HG02588 (cell line): ENCODE data around the gene PRRG2.

ENCODE experiments used
- ATAC-seq: cut with Tn5 transposase; IDR thresholded peaks from one replicate; pipeline ENCODE4 v1.9.1; 2021; ENCODE audit warnings: mild to moderate bottlenecking, moderate library complexity; ENCODE audit not compliant: unreplicated experiment

The PRRG2 gene

DNA sequence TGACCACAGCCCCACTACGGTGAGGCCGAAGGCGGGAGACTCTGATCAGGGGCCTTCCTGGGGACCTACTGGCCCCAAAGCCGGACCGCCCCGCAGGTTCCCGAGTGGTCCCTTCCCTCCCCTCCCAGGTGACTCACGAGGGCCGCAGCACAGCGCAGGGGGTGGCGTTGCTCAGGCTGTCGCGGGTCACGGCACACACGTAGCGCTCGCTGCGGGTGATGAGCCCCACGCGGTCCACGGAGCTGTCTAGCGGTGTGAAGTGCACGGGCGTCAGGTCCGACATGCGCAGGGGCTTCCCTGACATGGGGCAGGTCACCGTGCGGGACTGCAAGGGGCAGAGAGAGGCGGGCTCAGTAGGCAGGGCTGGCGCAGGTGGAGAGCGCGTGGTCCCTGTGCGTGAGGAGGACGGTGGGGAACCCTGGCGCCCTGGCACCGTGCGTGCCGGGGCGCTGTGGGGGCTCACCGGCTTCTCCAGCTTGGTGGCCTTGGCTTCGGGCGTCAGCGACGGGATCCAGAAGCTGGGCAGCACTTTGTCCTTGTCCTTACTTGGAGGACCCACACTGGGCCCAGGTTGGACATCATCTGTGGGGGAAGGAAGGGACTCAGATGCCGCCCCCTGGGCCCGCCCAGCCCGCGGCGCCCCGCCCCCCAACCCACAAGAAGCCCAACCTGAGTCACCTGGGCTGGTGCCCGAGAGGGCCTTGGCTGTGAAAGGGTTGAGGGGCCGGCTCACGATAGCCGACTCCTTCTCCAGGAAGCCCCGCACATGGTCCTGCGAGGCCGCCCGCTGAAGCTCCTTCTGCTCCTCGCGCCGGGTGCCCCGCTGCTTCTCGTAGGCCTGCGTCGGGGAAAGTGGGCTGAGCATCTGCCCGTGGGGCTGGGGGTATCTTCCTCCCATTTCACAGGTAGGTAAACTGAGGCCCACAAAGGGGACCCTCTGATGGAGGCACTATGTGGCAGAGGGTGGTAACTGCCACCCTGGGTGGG, 24.4 kb upstream of the PRRG2 start:
- no peak for ATAC-seq

DNA sequence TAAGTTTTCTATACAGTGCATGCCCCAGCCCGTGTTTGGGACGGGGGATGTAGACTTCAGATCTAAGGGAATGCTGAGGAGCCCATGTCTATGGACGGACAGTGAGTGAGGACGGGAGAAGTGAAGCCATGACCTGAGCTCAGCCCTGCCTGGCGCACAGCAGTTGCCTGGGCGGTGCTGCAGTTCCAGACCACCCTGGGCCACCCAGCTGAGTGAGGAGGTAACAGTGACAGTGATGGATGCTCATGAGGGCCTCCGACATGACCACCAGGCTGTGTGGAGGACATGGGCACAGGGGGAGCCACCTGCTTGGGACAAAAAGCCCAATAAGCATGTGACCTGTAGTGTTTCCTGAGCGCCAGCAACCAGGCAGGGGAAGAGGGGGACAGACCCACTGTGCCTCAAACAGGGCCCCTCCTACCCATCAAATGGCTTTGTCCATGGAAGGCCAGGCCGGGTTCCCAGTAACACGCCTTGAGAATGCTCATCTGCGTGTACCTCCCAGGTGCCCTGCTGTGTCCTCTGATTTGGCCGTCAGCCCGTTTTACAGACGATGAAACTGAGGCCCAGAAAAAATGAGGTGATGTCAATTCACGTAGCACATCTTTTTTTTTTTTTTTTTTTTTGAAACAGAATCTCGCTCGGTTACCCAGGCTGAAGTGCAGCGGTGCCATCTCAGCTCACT, 23.3 kb upstream of the PRRG2 start:
- no peak for ATAC-seq

DNA sequence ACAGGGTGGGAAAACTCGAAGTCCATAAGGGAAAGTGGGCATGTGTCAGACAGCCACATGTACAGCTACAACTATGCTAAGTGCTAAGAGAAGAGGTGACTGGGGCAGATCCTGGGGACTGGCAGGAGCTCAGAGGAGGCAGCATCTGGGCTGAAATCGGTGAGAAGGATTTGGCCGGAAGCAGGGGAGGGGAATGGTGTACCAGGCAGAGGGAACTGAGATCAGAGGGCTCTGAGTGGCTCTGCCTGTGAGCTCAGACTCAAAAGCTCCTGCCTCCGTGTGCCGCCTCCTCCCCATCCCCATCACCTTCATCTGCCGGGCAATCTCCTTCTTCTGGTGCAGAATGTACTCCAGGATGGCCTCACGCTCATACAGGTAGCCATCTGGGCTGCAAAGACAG, 22.5 kb upstream of the PRRG2 start:
- no peak for ATAC-seq

DNA sequence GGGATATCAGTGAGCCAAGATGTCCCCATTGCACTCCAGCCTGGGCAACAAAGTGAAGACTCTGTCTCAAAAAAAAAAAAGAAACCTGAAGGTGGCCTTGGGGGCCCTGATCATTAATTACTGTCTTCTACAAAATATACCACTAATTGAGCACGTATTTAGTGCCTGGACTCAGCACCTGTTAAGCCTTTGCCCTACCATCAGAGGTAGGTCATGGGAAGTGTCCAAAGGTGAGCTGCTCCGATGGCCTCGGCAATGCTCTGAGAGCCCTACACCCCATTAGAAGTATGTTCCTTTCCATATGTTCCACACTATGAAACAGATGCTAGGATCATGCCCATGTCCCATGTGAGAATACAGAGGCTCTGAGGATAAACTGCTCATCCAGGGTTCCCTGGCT, 21.7 kb upstream of the PRRG2 start:
- ATAC-seq = no peak

DNA sequence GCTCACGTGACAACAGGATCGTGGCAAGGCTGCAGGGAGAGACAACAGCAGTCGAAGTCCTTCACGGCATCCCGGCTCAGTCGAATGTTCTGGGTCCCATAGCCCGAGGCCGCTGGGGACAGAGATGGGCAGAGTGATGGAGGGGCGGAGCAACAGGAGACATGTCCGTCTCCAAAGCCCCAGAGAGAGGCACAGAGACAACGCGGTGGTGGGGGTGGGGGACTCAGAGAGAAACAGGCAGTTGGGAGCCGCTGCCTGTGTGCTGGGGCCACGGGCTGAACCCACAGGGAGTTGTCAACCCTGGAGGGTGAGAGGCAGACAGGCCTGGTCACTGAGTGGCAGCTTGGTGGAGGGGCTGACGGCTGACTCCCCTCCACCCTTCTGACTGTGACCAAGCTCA, 21.2 kb upstream of the PRRG2 start:
- ATAC-seq = no peak

DNA sequence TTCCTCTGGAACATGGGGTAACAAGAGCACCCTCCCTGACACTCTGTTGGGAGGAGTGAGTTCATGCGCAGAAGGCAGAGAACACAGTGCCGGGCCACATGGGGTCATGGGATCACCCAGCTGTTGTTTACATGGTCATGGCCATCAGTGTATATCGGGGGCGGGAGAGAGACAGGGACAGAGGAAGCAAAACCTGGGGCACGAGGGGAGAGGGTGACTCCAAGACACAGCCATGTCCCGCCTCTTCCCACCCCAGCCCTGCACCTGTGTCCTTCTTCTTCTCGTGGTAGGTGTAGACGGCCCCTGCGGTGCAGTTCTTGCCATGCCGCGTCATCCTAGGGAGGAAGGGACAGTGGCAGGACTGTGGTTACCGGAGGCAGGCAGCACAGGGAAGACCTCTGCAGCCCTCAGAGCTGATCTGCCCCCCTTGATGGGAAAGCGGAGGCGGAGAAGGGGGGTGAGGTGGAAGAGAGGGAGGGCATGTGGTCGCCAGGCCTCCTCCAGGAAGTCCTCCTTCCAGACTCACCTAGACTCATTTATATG, 20.7 kb upstream of the PRRG2 start:
- no peak for ATAC-seq

DNA sequence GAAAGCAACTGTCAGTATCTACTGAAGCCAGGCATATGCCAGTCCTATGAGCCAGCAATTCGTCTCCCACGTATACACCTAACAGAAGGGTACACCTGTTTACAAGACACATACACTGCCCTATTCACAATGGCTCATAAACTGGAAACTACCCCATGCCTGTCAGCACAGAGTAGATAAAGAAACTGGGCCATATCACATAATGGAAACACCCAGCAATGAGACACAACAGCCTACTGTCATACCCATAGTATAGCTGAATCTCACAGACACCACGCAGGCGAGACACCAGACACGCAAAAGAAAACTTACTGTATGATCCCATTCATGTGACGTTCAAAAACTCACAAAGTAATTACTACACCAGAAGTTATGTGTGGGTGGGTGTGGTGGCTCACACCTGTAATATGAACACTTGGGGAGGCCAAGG, 16.5 kb upstream of the PRRG2 start:
- no peak for ATAC-seq

DNA sequence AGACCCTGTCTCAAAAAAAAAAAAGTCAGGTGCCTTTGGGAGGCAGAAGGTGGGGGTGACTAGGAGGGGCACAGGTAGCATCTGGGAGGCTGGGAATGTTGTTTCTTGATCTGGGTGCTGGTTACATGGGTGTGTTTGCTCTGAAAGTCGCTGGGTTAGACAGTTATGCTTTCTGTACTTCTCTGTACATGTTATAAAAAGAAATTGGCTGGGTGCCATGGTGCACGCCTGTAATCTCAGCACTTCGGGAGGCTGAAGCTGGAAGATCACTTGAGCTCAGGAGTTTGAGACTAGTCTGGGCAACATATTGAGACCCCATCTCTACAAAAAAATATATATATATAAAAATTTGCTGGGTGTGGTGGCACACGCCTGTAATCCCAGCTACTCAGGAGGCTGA, 15.9 kb upstream of the PRRG2 start:
- no peak for ATAC-seq

DNA sequence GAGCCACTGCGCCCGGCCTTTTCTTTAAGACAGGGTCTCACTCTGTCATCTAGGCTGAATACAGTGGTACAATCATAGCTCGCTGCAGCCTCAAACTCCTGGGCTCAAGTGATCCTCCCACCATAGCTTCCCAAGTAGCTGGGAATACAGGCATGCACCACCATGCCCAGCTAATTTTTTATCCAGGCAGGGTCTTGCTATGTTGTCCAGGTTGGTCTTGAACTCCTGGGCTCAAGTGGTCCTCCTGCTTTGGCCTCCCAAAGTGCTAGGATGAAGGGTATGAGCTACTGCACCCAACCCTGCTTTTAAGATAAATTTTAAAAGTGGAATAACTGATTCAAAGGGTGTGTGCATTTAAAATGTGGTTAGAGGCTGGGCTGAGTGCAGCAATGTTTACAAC, 14.8 kb upstream of the PRRG2 start:
- no peak for ATAC-seq

DNA sequence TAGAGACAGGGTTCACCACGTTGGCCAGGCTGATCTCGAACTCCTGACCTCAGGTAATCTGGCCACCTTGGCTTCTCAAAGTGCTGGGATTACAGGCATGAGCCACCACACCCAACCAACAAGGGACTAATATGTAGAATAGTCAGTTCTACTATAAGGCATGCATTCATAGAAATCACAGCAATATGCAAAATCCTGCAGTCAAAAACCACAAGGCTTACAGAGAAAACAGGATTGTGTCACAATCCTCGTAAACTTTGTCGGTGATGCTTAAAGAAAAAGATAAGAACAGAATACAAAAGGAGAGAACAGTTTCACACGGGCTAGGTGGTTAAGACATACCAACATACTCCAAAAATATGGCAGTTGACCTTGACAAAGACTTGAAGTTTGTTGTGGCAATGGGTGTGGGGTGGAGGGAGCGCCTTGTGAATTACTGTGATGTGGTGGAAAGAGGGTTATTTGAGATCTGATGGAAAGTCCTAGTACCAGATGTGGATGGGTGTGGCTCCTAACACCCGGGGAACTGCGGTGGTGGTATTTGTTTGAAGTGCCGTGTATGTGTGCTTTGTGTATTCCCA, 13.2 kb upstream of the PRRG2 start:
- ATAC-seq = no peak

DNA sequence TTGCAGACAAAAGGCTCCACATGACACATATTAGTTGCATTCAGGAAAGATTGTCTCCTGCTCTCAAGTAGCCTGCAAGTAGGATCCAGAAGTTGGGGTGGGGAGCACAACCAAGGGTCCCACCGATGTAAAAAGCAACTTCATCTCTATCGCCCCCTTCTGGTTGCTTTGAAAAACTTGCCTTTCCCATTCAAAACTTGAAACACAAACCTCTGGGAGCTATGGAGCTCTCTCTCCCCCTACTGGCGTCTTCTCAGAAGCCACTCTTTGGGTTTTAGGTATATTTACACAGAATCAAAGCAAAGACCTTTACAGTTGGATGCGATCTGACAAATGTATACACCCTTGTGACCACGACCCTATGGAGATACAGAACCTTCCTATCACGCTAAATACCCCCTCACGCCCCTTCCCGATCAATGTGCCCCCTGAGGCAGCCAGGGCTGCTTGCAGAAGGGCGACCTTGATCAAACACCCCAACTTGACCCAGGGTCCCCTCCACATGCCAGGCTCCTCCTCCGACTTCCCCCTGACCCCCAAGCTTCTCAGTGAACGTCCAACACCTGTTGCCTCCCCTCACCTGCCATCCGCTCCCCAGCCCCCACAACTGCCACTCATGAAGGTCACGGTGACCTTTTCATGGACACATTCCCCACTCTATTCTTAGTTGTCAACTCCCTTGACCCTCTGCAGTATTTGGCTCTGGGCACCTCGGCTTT, 10.8 kb upstream of the PRRG2 start:
- no peak for ATAC-seq

DNA sequence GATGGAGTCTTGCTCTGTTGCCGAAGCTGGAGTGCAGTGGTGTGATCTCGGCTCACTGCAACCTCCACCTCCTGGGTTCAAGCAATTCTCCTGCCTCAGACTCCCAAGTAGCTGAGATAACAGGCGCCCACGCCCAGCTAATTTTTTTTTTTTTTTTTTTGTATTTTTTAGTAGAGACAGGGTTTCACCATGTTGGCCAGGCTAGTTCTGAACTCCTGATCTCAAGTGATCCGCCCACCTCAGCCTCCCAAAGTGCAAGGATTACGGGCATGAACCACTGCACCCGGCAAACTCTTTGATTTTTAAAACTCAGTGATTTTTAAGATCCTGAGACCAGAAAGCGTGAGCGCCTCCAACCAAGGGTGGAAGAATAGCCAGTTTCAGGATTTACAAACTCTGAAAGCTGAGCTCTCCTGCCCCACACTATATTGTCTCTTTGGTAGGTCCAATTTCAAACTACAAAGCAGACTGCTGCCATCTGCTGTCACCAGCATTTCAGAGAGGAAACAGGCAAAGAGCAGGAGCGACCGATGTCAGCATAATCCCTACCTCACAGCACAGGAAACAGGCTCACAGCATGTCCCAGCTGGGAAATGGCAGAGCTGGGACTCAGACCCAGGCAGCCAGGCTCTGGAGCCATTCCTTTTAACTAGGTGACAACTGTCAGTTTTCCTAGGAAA, 10.0 kb upstream of the PRRG2 start:
- no peak for ATAC-seq

DNA sequence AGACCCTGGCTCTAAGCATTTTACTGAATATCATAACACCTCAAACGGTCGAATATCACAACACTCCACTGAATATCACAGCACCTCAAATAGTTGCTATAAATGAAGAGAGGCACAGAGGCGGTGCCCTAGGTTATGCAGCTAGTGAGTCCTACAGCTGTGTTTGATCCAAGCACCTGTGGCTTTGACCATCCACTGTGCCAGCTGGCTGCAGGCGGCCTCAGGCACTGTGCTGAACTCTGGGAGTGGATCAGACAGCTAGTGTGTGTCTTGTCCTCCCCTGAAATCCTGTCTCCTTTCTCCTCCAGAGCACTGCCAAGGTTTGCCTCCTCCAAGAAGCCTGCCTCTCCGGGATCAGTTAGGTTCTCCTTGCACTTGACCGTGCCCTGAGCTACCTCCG, 8.1 kb upstream of the PRRG2 start:
- ATAC-seq = no peak

DNA sequence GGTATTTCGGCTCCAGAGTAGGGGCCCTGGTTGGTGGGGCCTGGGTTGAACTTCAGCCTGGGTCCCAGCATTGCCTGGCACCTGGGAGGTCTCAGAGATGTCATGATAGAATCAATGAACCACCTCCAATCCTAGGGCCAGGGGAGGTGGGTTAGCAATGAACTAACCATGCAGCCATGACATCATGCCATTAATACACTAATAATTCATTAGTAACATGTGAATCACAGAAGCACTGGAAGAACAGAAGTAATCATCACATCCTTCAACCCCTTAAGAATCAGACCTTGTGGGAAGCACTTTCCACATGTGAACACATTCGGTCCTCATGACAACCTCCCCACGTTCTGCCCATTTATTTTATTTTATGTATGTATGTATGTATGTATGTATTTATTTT, 7.7 kb upstream of the PRRG2 start:
- no peak for ATAC-seq

DNA sequence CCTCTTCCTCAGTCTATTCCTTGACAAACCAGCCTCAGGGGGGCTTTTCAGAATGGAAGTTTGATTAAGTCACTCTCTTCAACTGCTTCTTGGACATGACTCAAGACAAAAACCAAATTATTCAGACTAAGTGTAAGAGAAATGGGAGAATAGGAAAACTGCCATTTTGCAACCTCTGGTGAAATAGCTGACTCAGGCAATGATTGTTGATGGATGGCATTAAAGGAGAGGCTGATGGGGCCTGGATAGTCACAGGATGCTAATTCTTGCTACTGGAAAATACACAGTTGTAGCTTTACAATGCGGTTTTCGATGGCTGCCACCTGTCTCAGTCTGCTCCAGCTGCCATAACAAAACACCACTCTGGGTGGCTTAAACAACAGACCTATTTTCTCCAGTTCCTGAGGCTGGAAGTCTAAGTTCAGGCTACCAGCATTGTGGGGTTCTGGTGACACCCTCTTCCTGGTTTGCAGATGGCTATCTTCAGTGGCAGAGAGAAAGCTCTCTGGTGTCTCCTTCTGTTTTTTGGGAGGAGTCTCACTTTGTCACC, 6.8 kb upstream of the PRRG2 start:
- ATAC-seq = no peak

DNA sequence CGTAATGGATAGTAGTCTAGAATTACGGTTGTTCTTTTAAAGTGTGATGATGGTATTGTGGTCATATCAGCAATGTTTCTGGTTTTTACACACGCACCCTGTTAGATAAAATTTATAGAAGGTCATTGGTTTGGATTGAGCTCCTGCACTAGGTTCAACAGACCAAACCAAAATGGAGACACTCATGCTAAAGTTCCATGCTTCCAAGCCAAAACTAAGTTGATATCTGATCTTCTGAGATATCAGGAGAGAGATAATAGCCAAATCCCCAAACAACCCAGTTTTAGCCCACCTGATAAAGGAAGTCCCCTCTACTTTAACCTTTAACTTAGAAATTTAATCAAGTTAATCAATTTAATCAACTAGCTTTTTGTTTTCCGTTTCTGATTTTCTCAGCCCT, 1.9 kb upstream of the PRRG2 start:
- ATAC-seq = no peak

DNA sequence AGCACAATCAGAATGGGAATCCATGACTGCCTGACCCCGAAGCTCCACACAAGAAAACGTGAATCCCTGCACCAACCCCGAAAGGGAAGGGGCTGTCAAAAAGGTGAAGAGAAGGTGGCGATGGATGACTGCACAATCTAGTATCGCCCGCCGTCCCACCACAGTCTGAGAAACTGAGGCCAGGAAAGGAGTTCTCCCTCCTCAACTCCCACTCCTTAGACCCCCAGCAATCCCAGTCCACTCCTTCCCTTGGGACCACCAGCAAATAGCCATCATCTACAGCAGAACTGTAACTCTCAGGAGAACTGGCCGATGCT, 1.2 kb upstream of the PRRG2 start:
- ATAC-seq = no peak

DNA sequence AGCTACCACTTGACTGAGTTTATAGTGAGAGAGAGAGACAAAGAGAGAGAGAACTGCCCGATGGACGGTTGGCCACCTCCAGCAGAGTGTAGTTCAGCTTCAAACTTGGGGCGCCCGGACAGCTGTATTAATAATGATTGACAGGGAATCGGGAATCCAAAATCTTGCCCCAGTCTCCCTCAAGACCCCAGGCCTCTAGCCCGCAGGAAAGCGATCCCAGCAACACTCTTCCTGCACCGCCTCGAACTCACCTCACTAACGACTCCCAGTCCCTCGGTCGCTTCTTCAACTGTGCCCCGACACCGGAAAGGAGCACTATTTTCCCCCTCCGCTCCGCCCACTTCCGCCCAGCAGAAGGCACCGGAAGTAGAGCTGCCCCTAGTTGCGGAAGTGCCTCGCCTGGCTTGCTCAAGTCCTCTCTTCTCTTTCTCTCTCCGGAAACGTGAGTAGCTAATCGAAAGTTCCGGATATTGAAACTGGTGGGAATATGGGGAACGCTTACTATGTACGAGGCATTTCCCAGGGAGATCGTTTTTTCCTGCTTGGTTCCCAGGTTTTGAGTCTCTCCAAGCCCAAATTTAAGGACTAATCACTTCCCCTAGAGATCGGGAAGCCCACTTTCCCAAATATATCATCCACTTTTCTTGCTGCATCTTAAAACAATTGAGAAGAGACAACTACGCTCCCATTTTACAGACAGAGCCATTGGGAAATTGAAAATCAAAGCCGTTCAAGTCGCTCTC, 681 bp upstream of the PRRG2 start, which contains the start of gene NOSIP:
Gene NOSIP (minus strand): TSS at position 293 of the 743 bp plus-strand sequence. CDS start 19,865 bp downstream, outside the sequence.
- ATAC-seq = peak; percentile 81

DNA sequence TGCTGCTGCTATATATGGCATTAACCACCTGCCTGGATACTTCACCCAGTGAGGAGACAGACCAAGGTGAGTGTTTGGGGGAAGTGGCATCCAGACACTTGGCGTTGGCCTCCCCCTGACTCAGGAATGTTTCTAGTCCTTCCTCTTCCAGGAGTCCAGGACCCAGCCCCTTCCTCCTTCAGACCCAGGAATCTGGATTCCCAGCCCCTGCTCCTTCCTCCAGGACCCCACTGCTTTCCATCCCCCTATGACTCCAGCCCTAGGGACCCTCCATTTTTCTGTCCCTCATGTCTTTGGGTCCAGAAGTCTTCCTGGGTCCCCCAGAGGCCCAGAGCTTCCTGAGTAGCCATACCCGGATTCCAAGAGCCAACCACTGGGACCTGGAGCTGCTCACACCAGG, 2.1 kb downstream of the PRRG2 start:
- ATAC-seq = no peak
